Vagina (tissue), 2 donors: Measurements from ENCODE around the gene SLC30A2. TPM values are rescaled to one million over a fixed set of nuclear protein-coding genes. Genes with fewer than 3 reads are reported as not detected.

Experiments used
- DNase-seq, 2 donors: peaks; one replicate each; pipeline ENCODE4 v3.0.0-alpha.2; 2017; ENCODE audit errors: extremely low spot score in 2 of 2
- H3K27ac ChIP-seq: fragments of 200-600 bp; sonication (generic); one replicate; pipeline ENCODE4 v1.5.1; 2019
- H3K27me3 ChIP-seq: fragments of 200-600 bp; sonication (generic); one replicate; pipeline ENCODE4 v1.5.1; 2019
- H3K36me3 ChIP-seq, 2 donors: fragments of 200-600 bp; sonication (generic); one replicate each; pipeline ENCODE4 v1.5.1; 2017 to 2019
- H3K4me1 ChIP-seq: fragments of 200-600 bp; sonication (generic); one replicate; pipeline ENCODE4 v1.5.1; 2019
- H3K4me3 ChIP-seq, 2 donors: fragments of 200-600 bp; sonication (generic); 1 replicate in 1 of 2; 2 replicates in 1 of 2; pipeline ENCODE4 v1.5.1; 2016 to 2019
- H3K9me3 ChIP-seq: fragments of 200-600 bp; sonication (generic); one replicate; pipeline ENCODE4 v1.5.1; 2019
- POLR2A ChIP-seq, 2 donors: fragments of 450-650 bp; IDR thresholded peaks; one replicate each; pipeline ENCODE4 v1.6.1; 2017; ENCODE audit warnings: antibody characterized with exemption in 2 of 2, mild to moderate bottlenecking in 2 of 2, moderate library complexity in 2 of 2
- POLR2AphosphoS5 ChIP-seq, 2 donors: sonication (generic); formaldehyde crosslinking; IDR thresholded peaks; one replicate each; pipeline ENCODE4 v1.9.0; 2017; ENCODE audit warnings: antibody characterized with exemption in 2 of 2, mild to moderate bottlenecking in 2 of 2, low read depth in 1 of 2; ENCODE audit not compliant: insufficient read depth in 1 of 2
- intact Hi-C: fragments of 100-400 bp; cut with DNase I; formaldehyde crosslinking; loops from one replicate; pipeline ENCODE4 v1.15.1; 2023
- total RNA-seq: library from RNA; depleted of rRNA; stranded (reverse); fragments of >200 nt; gene quantifications from one replicate; pipeline ENCODE4 v1.2.3, GENCODE V29; 2016
- TF ChIP-seq, protein P1 (sequence below), 3 experiments: fragments of 450-650 bp in 2 of 3; fragments of 200-600 bp in 1 of 3; sonication (generic) in 1 of 3; IDR thresholded peaks; one replicate each; pipeline ENCODE4 v1.5.1; 2017 to 2019; ENCODE audit warnings: antibody characterized with exemption in 3 of 3, mild to moderate bottlenecking in 2 of 3, moderate library complexity in 2 of 3

Gene SLC30A2
- total RNA-seq, 1 donor from 2014 or later = not detected

DNA sequence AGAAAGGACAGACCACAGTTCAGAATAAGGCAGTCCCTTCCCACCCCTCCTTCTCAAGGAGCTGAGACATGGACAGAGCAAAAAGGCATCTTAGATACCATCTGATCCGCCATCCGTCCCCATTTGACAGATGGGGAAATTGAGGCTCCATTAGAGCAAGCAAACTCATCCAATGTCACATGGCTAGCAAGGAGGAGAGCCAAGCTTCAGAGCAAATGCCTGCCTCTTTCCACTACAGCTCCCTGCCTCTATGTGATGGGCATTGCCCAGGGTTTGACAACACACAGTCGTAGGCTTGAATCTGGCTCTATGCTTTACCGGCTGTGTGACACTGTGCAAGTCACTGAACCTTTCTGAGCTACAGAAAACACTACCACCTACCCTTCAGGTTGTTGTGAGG, 3.9 kb downstream of the SLC30A2 start:
- H3K4me1 ChIP-seq = peaks cover 19% of the 10 kb centered on the region
- TF ChIP-seq, protein P1, sequence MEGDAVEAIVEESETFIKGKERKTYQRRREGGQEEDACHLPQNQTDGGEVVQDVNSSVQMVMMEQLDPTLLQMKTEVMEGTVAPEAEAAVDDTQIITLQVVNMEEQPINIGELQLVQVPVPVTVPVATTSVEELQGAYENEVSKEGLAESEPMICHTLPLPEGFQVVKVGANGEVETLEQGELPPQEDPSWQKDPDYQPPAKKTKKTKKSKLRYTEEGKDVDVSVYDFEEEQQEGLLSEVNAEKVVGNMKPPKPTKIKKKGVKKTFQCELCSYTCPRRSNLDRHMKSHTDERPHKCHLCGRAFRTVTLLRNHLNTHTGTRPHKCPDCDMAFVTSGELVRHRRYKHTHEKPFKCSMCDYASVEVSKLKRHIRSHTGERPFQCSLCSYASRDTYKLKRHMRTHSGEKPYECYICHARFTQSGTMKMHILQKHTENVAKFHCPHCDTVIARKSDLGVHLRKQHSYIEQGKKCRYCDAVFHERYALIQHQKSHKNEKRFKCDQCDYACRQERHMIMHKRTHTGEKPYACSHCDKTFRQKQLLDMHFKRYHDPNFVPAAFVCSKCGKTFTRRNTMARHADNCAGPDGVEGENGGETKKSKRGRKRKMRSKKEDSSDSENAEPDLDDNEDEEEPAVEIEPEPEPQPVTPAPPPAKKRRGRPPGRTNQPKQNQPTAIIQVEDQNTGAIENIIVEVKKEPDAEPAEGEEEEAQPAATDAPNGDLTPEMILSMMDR (IDR thresholded peaks at IDR 0.05) = no peak
- no peak for TF ChIP-seq POLR2A (IDR thresholded peaks at IDR 0.05)
- TF ChIP-seq POLR2AphosphoS5 (IDR thresholded peaks at IDR 0.05; ENCODE audit: insufficient read depth in 1 of 2, low read depth in 1 of 2) = no peak
- no peaks in the 10 kb centered on the region for H3K36me3 ChIP-seq
- no peaks in the 10 kb centered on the region for H3K9me3 ChIP-seq
- intact Hi-C loops = no loop called here
- H3K4me3 ChIP-seq = no peak overlapping the region
- no peaks in the 10 kb centered on the region for H3K27me3 ChIP-seq
- no peak overlapping the region for H3K27ac ChIP-seq
- DNase-seq = no peak

DNA sequence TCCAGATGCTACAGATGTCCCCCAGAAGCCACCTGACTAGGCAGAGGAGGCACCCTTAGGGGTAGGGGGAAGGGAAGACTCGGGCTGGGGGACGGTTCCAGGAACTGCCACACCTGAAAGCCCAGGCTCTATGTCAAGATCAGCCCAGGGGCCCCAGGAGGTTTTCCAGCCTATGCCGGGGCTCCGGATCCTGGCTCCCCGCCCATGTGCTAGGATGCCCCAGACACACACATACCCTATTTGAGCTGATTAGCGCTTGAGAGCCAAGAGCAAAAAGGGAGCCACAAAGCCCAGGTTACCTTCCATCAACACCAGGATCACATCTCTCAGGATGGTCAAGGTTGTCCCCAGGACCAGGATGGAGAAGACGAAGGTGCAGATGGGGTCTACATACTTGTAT, 4.5 kb downstream of the SLC30A2 start:
- no peaks in the 10 kb centered on the region for H3K36me3 ChIP-seq
- peaks cover 16% of the 10 kb centered on the region for H3K4me1 ChIP-seq
- no peaks in the 10 kb centered on the region for H3K27me3 ChIP-seq
- DNase-seq = no peak
- H3K9me3 ChIP-seq = no peaks in the 10 kb centered on the region
- H3K4me3 ChIP-seq = no peak overlapping the region
- TF ChIP-seq POLR2AphosphoS5 (IDR thresholded peaks at IDR 0.05; ENCODE audit: insufficient read depth in 1 of 2, low read depth in 1 of 2) (no peak), POLR2A (IDR thresholded peaks at IDR 0.05) (no peak)
- TF ChIP-seq, protein P1 (IDR thresholded peaks at IDR 0.05) = no peak
- intact Hi-C loops = no loop called here
- H3K27ac ChIP-seq = no peak overlapping the region

DNA sequence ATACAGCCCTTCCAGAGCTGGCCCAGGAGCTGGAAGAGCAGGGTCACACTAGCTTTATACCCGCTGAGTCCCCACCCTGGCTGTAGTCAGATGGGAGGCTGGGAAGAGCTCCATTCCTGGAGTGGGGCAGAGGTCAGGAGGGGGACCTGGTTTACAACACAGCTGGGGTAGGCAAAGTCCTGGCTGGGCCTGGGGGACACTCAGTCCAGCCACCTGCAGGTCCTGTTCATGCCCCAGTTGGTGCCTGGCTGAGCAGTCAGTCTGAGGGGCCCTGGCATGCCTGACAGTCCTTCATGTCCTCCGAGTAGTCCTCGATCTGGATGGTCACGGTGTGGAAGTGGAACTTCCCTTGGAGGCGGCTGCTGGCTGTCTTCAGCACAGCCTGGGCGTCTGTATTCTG, 7.0 kb downstream of the SLC30A2 start:
- intact Hi-C loops = loop anchor here (10.0 kb wide), 1 partner anchor 126 kb away; the partner anchor contains the start of genes C1orf232 and ZNF593
- no peak overlapping the region for H3K27ac ChIP-seq
- TF ChIP-seq, protein P1 (IDR thresholded peaks at IDR 0.05) = no peak
- no peak for TF ChIP-seq POLR2AphosphoS5 (IDR thresholded peaks at IDR 0.05; ENCODE audit: insufficient read depth in 1 of 2, low read depth in 1 of 2)
- TF ChIP-seq POLR2A (IDR thresholded peaks at IDR 0.05) = no peak
- H3K4me1 ChIP-seq = peaks cover 13% of the 10 kb centered on the region
- H3K36me3 ChIP-seq = no peaks in the 10 kb centered on the region
- DNase-seq = no peak
- H3K27me3 ChIP-seq = no peaks in the 10 kb centered on the region
- no peaks in the 10 kb centered on the region for H3K9me3 ChIP-seq
- H3K4me3 ChIP-seq = no peak overlapping the region

DNA sequence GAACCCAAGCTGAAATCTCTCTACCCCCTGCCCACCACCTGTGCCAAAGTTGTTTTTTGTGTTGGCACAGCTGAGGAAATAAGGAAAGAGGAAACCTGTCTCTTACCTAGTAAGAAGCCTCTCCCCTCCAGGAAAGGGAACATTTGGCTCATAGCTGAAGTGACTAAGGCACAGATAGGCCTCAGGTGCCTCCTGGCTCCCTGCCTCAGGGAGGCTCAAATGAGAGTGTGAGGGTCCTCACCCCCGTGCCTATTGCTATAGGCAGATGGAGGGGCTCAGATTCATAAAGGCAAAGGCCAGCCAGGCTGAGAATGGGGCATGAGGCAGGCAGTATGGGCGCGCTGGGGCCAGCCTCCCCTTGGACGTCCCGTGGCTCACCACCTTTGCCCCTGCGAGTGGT, 7.4 kb downstream of the SLC30A2 start:
- no peak for DNase-seq
- no peaks in the 10 kb centered on the region for H3K9me3 ChIP-seq
- intact Hi-C loops = loop anchor here (10.0 kb wide), 1 partner anchor 126 kb away; the partner anchor contains the start of genes C1orf232 and ZNF593

DNA sequence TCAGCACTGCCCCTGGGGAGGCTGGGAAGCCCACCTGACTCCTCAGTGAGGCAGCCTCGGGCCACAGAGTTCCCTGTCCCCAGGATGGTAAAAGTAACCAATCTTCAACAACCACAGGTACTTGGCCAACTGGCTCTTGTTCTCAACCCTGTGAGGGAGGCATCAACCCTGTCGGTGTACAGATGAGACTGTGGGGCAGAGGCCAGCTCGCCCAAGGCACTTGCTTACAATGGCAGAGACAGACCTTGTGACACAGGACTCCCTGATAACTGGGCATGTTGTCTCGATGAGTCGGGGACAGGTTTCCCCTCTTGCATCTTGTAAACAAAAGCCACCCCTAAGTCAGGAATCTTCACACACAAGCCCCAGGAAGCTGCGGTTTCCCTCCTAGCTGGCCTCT, 8.0 kb downstream of the SLC30A2 start:
- no peaks in the 10 kb centered on the region for H3K36me3 ChIP-seq
- no peak for DNase-seq
- no peaks in the 10 kb centered on the region for H3K9me3 ChIP-seq
- intact Hi-C loops = loop anchor here (10.0 kb wide), 1 partner anchor 127 kb away; the partner anchor contains the start of genes C1orf232 and ZNF593
- TF ChIP-seq POLR2A (IDR thresholded peaks at IDR 0.05) (no peak), POLR2AphosphoS5 (IDR thresholded peaks at IDR 0.05; ENCODE audit: insufficient read depth in 1 of 2, low read depth in 1 of 2) (no peak)
- TF ChIP-seq, protein P1 (IDR thresholded peaks at IDR 0.05) = no peak
- H3K27me3 ChIP-seq = no peaks in the 10 kb centered on the region
- no peak overlapping the region for H3K27ac ChIP-seq
- H3K4me1 ChIP-seq = peaks cover 13% of the 10 kb centered on the region
- no peak overlapping the region for H3K4me3 ChIP-seq

More for the DNA sequence above, 7.4 kb downstream of the SLC30A2 start:
- Histone ChIP-seq H3K4me3 (no peak overlapping the region), H3K27ac (no peak overlapping the region), H3K27me3 (no peaks in the 10 kb centered on the region), H3K36me3 (no peaks in the 10 kb centered on the region), H3K4me1 (peaks cover 13% of the 10 kb centered on the region)
- TF ChIP-seq POLR2AphosphoS5 (IDR thresholded peaks at IDR 0.05; ENCODE audit: insufficient read depth in 1 of 2, low read depth in 1 of 2) (no peak), POLR2A (IDR thresholded peaks at IDR 0.05) (no peak)
- TF ChIP-seq, protein P1 (IDR thresholded peaks at IDR 0.05) = no peak
